HG02884 (cell line): ENCODE data around the gene DAP.
A peak's percentile ranks its signal among the peaks of the same experiment; 100 is the strongest.

ENCODE experiments used
- ATAC-seq: cut with Tn5 transposase; IDR thresholded peaks from one replicate; pipeline ENCODE4 v1.9.1; 2021; ENCODE audit warnings: mild to moderate bottlenecking, moderate library complexity; ENCODE audit not compliant: unreplicated experiment

The DAP gene

GRCh38 chr5:10761933-10762775 lies 1.1 kb upstream of the DAP start:
- no peak for ATAC-seq

- ATAC-seq, result no peak
These were observed 181 bp downstream of the DAP start for GRCh38 chr5:10760921-10761184.

- ATAC-seq, result peak; percentile 23
These were observed 726 bp downstream of the DAP start for GRCh38 chr5:10760096-10760920.

- no peak for ATAC-seq
These were observed 1.9 kb downstream of the DAP start for GRCh38 chr5:10759111-10759510.

GRCh38 chr5:10757922-10758555 lies 3.0 kb downstream of the DAP start:
- no peak for ATAC-seq

GRCh38 chr5:10757043-10757442 lies 4.0 kb downstream of the DAP start:
- ATAC-seq, result no peak

GRCh38 chr5:10756549-10756948 lies 4.5 kb downstream of the DAP start:
- ATAC-seq, result no peak

- ATAC-seq, result no peak
These were observed 7.9 kb downstream of the DAP start for GRCh38 chr5:10753178-10753577.

- ATAC-seq, result no peak
These were observed 8.6 kb downstream of the DAP start for GRCh38 chr5:10752451-10752850.

GRCh38 chr5:10750909-10751308 lies 10.1 kb downstream of the DAP start:
- no peak for ATAC-seq

GRCh38 chr5:10747678-10748622 lies 13.1 kb downstream of the DAP start:
- ATAC-seq, result no peak

GRCh38 chr5:10746711-10747110 lies 14.3 kb downstream of the DAP start:
- ATAC-seq, result no peak

GRCh38 chr5:10745133-10745532 lies 15.9 kb downstream of the DAP start:
- ATAC-seq, result no peak

GRCh38 chr5:10744681-10745080 lies 16.4 kb downstream of the DAP start:
- no peak for ATAC-seq

GRCh38 chr5:10743951-10744350 lies 17.1 kb downstream of the DAP start:
- no peak for ATAC-seq

- no peak for ATAC-seq
These were observed 17.5 kb downstream of the DAP start for GRCh38 chr5:10743526-10743925.

GRCh38 chr5:10741661-10742060 lies 19.4 kb downstream of the DAP start:
- no peak for ATAC-seq

GRCh38 chr5:10740384-10740783 lies 20.6 kb downstream of the DAP start:
- ATAC-seq, result no peak

GRCh38 chr5:10737880-10738279 lies 23.2 kb downstream of the DAP start:
- no peak for ATAC-seq

GRCh38 chr5:10736808-10737207 lies 24.2 kb downstream of the DAP start:
- no peak for ATAC-seq

- peak; percentile 14 for ATAC-seq
These were observed 24.7 kb downstream of the DAP start for GRCh38 chr5:10736354-10736753.
